LNCAP (cell line): ENCODE results near the gene MMP14.

Experiments
- TF ChIP-seq, protein P1 (sequence below): fragments of 450-650 bp; IDR thresholded peaks from 2 replicates; pipeline ENCODE4 v1.5.1; 2017; ENCODE audit warnings: mild to moderate bottlenecking

The MMP14 gene

DNA sequence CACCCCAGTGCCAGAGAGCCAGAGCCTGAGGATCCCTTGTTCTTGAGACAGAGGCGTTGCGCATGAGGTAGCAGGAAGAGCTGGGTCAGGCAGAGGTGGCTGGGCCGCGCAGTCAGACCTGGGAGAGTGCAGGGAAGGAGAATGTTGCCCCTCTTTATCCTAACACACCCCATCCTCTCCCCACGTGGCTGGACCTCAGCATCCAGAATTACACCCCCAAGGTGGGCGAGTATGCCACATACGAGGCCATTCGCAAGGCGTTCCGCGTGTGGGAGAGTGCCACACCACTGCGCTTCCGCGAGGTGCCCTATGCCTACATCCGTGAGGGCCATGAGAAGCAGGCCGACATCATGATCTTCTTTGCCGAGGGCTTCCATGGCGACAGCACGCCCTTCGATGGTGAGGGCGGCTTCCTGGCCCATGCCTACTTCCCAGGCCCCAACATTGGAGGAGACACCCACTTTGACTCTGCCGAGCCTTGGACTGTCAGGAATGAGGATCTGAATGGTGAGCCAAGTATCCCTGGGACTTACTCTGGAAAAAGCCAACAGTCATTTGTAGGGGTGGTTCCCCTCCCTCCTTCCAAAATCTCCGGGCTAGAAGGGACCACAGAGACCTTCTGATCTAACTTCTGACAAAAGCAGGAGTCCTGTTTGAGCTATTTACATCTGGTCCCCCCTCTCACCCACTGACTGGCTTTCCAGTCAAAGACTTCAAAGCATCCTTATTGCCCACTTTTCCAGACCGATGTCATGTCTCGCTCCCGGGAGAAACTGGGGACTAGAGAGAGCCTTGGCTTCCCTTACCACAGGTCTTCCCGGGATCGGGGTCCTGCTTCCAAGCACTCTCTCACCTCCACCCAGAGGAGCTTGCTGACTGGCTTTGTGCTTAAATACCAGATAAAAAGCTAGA, 6.1 kb downstream of the MMP14 start:
- TF ChIP-seq, protein P1, sequence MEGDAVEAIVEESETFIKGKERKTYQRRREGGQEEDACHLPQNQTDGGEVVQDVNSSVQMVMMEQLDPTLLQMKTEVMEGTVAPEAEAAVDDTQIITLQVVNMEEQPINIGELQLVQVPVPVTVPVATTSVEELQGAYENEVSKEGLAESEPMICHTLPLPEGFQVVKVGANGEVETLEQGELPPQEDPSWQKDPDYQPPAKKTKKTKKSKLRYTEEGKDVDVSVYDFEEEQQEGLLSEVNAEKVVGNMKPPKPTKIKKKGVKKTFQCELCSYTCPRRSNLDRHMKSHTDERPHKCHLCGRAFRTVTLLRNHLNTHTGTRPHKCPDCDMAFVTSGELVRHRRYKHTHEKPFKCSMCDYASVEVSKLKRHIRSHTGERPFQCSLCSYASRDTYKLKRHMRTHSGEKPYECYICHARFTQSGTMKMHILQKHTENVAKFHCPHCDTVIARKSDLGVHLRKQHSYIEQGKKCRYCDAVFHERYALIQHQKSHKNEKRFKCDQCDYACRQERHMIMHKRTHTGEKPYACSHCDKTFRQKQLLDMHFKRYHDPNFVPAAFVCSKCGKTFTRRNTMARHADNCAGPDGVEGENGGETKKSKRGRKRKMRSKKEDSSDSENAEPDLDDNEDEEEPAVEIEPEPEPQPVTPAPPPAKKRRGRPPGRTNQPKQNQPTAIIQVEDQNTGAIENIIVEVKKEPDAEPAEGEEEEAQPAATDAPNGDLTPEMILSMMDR, result no peak

DNA sequence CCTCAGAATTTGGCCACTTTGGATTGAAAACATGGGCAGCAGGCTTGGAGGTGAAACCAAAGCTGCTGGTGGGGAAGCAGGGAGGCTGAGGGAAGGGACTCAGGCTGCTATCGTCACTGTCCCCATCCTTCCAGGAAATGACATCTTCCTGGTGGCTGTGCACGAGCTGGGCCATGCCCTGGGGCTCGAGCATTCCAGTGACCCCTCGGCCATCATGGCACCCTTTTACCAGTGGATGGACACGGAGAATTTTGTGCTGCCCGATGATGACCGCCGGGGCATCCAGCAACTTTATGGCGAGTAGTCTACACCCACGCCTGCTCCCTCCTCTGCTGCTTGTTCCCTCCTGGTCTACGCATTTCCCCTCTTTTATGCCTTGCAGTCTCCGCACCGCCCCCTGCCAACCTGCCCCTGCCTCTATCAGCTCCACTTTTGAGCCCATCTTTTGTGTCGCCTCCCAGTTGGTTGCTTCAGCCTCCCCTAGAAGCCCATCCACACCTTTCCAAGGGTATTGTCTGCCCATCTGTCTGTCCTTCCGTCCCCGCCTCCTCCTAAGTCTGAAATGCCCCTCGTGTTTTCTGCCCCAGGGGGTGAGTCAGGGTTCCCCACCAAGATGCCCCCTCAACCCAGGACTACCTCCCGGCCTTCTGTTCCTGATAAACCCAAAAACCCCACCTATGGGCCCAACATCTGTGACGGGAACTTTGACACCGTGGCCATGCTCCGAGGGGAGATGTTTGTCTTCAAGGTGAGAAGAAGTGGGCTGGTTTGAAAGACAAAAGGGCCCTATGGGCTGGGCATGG, 6.9 kb downstream of the MMP14 start:
- TF ChIP-seq, protein P1, result no peak

DNA sequence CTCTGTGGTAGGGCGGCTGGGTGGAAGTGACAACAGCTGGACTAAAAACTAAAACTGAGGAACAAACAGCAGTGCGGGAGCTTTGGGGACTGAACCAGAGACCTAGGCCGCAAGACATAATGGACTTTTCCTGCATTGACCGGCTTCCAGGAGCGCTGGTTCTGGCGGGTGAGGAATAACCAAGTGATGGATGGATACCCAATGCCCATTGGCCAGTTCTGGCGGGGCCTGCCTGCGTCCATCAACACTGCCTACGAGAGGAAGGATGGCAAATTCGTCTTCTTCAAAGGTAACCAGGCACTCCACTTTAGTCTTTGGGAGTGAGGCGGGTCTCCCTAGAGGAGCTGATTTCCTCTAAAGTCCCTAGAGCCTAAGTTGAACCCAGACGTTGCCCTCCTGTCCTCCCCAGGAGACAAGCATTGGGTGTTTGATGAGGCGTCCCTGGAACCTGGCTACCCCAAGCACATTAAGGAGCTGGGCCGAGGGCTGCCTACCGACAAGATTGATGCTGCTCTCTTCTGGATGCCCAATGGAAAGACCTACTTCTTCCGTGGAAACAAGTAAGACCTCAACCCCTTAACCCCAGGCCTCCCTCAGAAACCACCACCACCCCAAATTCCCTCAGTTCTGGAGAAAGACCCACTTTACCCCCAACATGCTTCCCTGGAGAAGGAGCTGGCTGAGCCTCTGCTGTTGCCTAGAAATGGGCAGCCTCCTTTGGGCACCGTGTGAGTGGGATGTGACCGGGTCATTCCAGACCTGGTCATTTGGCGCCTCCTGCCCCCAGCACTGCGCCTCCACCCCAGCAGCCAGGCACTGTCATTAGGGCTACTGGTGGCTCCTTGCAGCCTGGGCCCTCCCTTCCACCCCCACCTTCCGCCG, 8.1 kb downstream of the MMP14 start:
- TF ChIP-seq, protein P1, result no peak

DNA sequence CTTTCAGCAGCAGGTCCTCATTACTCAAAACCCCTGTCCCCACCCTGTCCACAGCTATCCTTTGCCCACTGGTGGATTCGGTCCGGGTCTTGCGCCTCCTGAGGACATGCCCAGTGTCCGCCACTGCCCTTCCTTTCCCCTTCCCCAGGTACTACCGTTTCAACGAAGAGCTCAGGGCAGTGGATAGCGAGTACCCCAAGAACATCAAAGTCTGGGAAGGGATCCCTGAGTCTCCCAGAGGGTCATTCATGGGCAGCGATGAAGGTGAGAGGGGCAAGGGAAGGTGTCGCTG, 8.7 kb downstream of the MMP14 start:
- TF ChIP-seq, protein P1, result no peak

DNA sequence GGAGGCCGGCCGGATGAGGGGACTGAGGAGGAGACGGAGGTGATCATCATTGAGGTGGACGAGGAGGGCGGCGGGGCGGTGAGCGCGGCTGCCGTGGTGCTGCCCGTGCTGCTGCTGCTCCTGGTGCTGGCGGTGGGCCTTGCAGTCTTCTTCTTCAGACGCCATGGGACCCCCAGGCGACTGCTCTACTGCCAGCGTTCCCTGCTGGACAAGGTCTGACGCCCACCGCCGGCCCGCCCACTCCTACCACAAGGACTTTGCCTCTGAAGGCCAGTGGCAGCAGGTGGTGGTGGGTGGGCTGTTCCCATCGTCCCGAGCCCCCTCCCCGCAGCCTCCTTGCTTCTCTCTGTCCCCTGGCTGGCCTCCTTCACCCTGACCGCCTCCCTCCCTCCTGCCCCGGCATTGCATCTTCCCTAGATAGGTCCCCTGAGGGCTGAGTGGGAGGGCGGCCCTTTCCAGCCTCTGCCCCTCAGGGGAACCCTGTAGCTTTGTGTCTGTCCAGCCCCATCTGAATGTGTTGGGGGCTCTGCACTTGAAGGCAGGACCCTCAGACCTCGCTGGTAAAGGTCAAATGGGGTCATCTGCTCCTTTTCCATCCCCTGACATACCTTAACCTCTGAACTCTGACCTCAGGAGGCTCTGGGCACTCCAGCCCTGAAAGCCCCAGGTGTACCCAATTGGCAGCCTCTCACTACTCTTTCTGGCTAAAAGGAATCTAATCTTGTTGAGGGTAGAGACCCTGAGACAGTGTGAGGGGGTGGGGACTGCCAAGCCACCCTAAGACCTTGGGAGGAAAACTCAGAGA, 9.6 kb downstream of the MMP14 start:
- TF ChIP-seq, protein P1, result no peak

DNA sequence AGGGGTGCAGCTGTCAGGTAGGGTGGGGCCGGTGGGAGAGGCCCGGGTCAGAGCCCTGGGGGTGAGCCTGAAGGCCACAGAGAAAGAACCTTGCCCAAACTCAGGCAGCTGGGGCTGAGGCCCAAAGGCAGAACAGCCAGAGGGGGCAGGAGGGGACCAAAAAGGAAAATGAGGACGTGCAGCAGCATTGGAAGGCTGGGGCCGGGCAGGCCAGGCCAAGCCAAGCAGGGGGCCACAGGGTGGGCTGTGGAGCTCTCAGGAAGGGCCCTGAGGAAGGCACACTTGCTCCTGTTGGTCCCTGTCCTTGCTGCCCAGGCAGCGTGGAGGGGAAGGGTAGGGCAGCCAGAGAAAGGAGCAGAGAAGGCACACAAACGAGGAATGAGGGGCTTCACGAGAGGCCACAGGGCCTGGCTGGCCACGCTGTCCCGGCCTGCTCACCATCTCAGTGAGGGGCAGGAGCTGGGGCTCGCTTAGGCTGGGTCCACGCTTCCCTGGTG, 10.5 kb downstream of the MMP14 start:
- TF ChIP-seq, protein P1, result no peak
